DMS 273 (cell line): ENCODE measurements around the gene TNFRSF8.

Experiments
- DNase-seq: peaks from one replicate; lab custom pipeline; 2025; ENCODE audit not compliant: unreplicated experiment; lab: John Stamatoyannopoulos, UW

Gene TNFRSF8

GRCh38 chr1:12185918-12186678 lies 123.0 kb downstream of the TNFRSF8 start:
- DNase-seq: no peak

DNA sequence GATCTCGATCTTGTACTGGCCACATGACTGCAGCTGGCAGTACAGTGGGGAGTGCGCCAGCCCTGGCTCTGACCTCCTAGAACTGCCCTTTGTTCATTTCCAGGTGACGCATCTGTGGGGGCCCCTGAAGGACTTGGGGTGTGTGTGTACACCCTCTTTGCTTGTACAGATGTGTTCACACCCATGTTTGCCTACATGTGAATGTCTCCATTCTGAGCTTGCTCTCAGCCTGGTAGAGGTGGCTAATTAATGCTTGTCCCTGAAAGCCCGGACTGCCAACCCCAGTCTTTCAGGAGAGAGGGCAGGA lies 123.5 kb downstream of the TNFRSF8 start:
- no peak for DNase-seq

DNA sequence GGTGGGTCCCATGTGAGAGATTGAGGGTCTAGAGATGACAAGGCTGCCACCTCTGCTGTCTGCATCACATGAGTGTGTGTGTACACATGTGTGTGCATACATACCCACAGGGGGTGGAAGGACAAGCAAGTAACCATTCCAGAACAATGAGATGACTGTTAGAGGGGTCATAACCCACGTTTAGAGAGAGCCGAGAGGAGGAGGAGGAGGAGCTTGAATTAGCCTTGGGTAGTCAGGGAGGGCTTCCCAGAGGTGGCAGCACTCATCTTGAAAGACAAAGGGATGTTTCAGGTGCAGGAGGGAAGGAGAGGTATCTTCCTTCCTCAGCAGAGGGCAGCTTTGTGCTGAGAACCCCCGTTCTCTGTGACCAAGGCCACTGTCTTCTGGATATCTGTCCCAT lies 125.0 kb downstream of the TNFRSF8 start:
- no peak for DNase-seq

- no peak for DNase-seq
Measured at GRCh38 chr1:12188657-12189327, 125.7 kb downstream of the TNFRSF8 start.

DNA sequence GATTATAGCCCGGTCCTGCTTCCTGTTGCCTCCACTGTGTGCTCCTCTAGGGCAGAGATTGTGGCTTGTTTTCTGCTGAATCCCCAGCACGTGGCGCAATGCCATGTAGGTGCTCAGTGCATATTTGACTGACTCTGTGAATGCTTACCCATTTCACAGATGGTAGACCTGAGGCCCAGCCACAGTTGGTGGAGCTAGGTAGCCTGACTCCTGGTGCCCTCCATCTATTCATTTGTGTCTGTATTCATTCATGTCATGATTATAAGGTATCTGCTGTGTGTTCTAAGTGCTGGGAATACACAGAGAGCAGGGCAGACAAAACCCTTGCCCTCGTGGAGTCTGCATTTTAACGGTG lies 126.2 kb downstream of the TNFRSF8 start:
- DNase-seq: no peak

DNA sequence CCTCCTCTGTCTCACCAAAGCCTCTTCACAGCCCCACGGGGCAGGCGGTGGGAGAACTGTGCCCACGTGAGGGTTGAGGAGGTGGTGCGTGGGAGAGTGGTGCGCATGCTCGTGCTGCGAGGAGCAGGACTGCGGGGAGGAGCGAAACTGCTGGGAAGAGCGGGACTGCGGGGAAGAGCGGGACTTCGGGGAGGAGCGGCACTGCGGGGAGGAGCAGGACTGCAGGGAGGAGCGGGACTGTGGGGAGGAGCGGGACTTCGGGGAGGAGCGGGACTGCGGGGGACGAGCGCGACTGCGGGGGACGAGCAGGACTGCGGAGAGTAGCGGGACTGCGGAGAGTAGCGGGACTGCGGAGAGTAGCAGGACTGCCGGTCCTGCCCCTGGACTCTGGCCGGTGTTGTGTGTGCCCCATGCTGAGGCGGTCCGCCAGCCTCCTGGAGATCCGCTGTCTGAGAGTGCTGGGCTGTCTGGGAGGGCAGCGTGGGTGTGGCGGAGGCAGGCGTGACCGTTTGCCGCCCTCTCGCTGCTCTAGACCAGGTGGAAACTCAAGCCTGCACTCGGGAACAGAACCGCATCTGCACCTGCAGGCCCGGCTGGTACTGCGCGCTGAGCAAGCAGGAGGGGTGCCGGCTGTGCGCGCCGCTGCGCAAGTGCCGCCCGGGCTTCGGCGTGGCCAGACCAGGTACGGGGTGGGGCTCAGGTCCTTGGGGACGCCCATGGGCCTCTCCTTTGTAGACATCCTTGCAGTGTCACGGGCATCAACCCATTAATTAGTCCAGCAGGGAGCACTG lies 128.3 kb downstream of the TNFRSF8 start:
- DNase-seq: no peak
